SK-N-MC (cell line): Measurements from ENCODE around the gene CASTOR1.

ENCODE experiments used
- DNase-seq: peaks from one replicate; pipeline ENCODE4 v3.0.0-alpha.2; 2011; ENCODE audit warnings: low read depth, low spot score
- H3K27ac ChIP-seq: fragments of 200-600 bp; sonication (generic); 2 replicates; pipeline ENCODE4 v1.5.1; 2016; ENCODE audit warnings: mixed run types
- H3K36me3 ChIP-seq: fragments of 200-600 bp; sonication (generic); 2 replicates; pipeline ENCODE4 v1.6.1; 2017; ENCODE audit warnings: antibody characterized with exemption, low read length, mixed read lengths; ENCODE audit not compliant: insufficient read depth
- H3K4me3 ChIP-seq: fragments of 200-600 bp; sonication (generic); 2 replicates; pipeline ENCODE4 v1.5.1; 2016
- H3K9ac ChIP-seq: fragments of 200-600 bp; sonication (generic); 2 replicates; pipeline ENCODE4 v1.8.0; 2017; ENCODE audit warnings: mixed run types, mixed read lengths; ENCODE audit not compliant: insufficient read length
- H3K9me3 ChIP-seq: fragments of 200-600 bp; sonication (generic); 2 replicates; pipeline ENCODE4 v1.6.1; 2017; ENCODE audit warnings: low read depth, mild to moderate bottlenecking, antibody characterized with exemption, low read length, moderate library complexity, mixed read lengths
- EZH2 ChIP-seq: fragments of 200-600 bp; sonication (generic); IDR thresholded peaks from one replicate; pipeline ENCODE4 v1.6.1; 2017; ENCODE audit warnings: antibody characterized with exemption
- FOXP2 ChIP-seq: optimal IDR thresholded peaks from 2 replicates; pipeline ENCODE3; 2011; ENCODE audit warnings: mild to moderate bottlenecking, moderate library complexity; ENCODE audit not compliant: insufficient read depth; ENCODE audit errors: extremely low read length, control extremely low read depth
- POLR2AphosphoS5 ChIP-seq: IDR thresholded peaks from 2 replicates; pipeline ENCODE4 v1.6.1; 2012; ENCODE audit warnings: mild to moderate bottlenecking, low read depth, low read length, borderline replicate concordance

The CASTOR1 gene

GRCh38 chr22:30288419-30289140 is 725 bp downstream of the CASTOR1 start:
- TF ChIP-seq FOXP2 (no peak), EZH2 (no peak), POLR2AphosphoS5 (no peak)
- Histone ChIP-seq H3K36me3 (no peaks in the 10 kb centered on the region), H3K4me3 (peak overlapping the region; percentile 84), H3K9me3 (no peaks in the 10 kb centered on the region), H3K9ac (peak overlapping the region; percentile 10), H3K27ac (no peak overlapping the region)
- no peak for DNase-seq

GRCh38 chr22:30287648-30288418 is 1.5 kb downstream of the CASTOR1 start:
- no peak for DNase-seq
- Histone ChIP-seq H3K9ac (no peak overlapping the region), H3K4me3 (no peak overlapping the region), H3K9me3 (no peaks in the 10 kb centered on the region), H3K36me3 (no peaks in the 10 kb centered on the region), H3K27ac (no peak overlapping the region)
- TF ChIP-seq POLR2AphosphoS5 (no peak), FOXP2 (no peak), EZH2 (no peak)

GRCh38 chr22:30286813-30287647 is 2.3 kb downstream of the CASTOR1 start:
- Histone ChIP-seq H3K4me3 (no peak overlapping the region), H3K9ac (no peak overlapping the region), H3K36me3 (no peaks in the 10 kb centered on the region), H3K9me3 (no peaks in the 10 kb centered on the region), H3K27ac (no peak overlapping the region)
- TF ChIP-seq EZH2 (no peak), POLR2AphosphoS5 (no peak), FOXP2 (no peak)
- no peak for DNase-seq

- DNase-seq, result no peak
- Histone ChIP-seq H3K9ac (no peak overlapping the region), H3K27ac (no peak overlapping the region), H3K9me3 (no peaks in the 10 kb centered on the region), H3K36me3 (no peaks in the 10 kb centered on the region), H3K4me3 (no peak overlapping the region)
- TF ChIP-seq FOXP2, result no peak
- TF ChIP-seq EZH2, result no peak
- TF ChIP-seq POLR2AphosphoS5, result no peak
Measured at GRCh38 chr22:30286331-30286730, 3.0 kb downstream of the CASTOR1 start.

GRCh38 chr22:30285846-30286200 is 3.5 kb downstream of the CASTOR1 start:
- DNase-seq, result no peak
- H3K36me3 ChIP-seq, result no peaks in the 10 kb centered on the region
- no peak overlapping the region for H3K9ac ChIP-seq
- H3K27ac ChIP-seq, result no peak overlapping the region
- no peaks in the 10 kb centered on the region for H3K9me3 ChIP-seq
- no peak for TF ChIP-seq EZH2
- no peak for TF ChIP-seq POLR2AphosphoS5
- TF ChIP-seq FOXP2, result no peak
- no peak overlapping the region for H3K4me3 ChIP-seq

- H3K4me3 ChIP-seq, result no peak overlapping the region
- TF ChIP-seq EZH2 (no peak), POLR2AphosphoS5 (no peak), FOXP2 (no peak)
- H3K27ac ChIP-seq, result no peak overlapping the region
- H3K9ac ChIP-seq, result no peak overlapping the region
- DNase-seq, result no peak
- no peaks in the 10 kb centered on the region for H3K36me3 ChIP-seq
- no peaks in the 10 kb centered on the region for H3K9me3 ChIP-seq
Measured at GRCh38 chr22:30285176-30285845, 4.0 kb downstream of the CASTOR1 start.

GRCh38 chr22:30284666-30285065 is 4.6 kb downstream of the CASTOR1 start:
- Histone ChIP-seq H3K4me3 (no peak overlapping the region), H3K9ac (no peak overlapping the region), H3K27ac (no peak overlapping the region), H3K9me3 (no peaks in the 10 kb centered on the region), H3K36me3 (no peaks in the 10 kb centered on the region)
- TF ChIP-seq POLR2AphosphoS5 (no peak), FOXP2 (no peak), EZH2 (no peak)
- no peak for DNase-seq
